GM19438 (cell line): ENCODE measurements around the gene DET1.
"Not testable (repeated sequence)": the region's sequence is repeated elsewhere in the genome, so short reads cannot be mapped to it uniquely, and the experiment has no call there.

Source experiments
- ATAC-seq: cut with Tn5 transposase; IDR thresholded peaks from one replicate; pipeline ENCODE4 v1.9.1; 2021; ENCODE audit warnings: low read depth; ENCODE audit not compliant: unreplicated experiment

The DET1 gene

DNA sequence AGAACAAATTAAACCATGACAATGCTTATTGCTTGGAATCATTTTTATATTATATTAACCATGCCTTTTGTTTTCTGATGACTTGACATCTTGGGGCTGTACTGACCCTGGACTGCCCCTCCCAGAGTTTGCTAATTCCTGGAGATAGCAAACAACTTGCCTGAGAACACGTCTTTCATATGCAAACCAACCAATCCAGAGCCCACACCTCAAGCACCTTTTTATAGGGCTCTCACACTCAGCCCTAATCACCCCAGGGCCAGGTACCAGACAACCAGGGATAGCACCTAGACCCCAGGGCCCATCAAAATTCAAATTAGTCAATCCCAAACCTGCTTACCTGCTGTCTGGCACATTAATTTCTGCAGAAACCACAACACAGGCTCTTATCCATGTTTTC lies 42.0 kb downstream of the DET1 start:
- no peak for ATAC-seq

DNA sequence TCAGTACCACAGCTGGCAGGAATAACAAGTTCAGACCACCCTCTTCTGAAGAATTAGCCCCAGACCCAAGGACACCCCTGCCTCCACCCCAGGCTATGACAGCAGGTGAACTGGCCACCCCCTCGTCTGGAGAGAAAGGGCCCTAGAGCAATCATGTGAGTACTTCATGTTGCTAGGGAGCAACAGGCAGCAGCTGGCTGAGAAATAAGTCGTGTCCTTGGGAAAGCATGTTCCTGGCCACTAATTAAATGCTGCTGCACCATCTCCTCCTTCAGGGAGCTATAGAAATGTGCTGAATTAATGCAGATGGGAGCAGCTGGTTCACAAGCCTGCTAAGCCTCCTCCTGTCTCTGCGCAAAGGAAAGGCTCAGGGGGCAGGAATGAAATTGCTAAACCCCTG lies 47.5 kb downstream of the DET1 start:
- no peak for ATAC-seq

DNA sequence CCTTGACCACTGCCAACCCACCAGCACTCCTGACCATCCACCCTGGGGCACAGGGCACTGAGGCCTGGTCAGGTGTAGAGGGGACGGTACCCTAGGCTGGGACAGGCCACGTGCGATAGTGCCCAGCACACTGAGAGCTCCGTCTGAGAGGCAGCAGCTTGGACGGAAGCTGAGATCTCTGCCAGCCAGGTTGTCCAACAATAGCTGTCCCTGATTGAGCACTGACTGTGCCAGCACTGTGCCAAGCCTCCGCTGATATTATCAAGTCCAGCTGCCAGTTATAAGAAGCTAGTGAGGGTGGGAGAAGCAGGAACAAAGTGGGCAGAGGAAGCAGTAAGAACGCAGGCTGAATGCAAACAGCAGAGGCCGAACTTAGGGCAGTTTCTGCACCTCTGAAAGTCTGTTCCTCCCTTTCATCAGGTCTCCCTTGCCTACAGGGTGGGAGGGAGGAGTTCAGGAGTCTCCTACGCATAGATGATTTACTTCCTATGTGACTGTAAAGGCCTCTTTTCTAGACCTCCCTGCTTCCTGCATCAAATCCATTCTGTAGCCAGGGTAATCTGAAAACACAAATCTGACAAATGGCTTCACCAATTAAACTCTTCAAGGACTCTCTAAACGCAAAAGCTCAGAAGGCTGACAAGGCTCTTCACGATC lies 49.2 kb downstream of the DET1 start:
- no peak for ATAC-seq

DNA sequence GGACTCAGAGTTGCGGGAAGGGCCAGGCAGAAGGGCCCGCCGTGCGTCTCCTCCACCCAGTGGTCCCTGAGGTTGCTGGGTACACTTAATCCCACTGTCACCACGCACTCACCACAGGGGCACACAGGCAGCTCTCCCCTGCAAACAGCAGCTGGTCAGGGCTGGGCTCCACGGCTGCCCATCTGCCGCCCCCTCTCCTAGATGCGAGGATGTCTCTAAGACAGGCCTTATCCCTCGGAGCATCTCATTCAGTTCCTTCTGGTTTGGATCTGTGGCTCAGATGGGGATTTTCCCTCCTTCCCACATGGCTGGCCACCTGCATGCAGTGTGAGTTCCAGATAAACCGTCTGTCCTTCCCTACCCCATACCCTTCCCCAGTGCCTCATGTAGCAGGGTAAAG lies 52.6 kb downstream of the DET1 start:
- no peak for ATAC-seq

- ATAC-seq = no peak
These were observed 55.3 kb downstream of the DET1 start for GRCh38 chr15:88491158-88491557.

GRCh38 chr15:88490036-88490435 lies 56.4 kb downstream of the DET1 start:
- no peak for ATAC-seq

DNA sequence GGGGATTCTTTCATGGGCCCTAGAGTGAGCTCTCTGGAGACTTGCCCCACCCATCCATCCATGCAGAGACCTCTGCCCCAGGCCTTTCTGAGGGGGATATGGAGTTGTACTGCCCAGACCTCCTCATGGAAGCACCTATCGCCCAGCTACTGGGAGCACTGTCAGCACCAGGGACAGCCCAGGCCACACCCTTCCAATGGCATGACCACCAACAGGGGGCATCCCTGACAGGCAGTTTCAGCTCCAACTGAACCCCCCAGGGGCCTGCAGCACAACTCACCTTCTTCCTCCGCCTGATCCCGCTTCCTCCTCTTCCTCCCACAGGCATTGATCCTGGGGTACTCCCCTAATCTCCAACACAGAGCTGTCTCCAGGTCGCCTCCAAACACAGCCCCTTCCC lies 57.2 kb downstream of the DET1 start:
- ATAC-seq = no peak

DNA sequence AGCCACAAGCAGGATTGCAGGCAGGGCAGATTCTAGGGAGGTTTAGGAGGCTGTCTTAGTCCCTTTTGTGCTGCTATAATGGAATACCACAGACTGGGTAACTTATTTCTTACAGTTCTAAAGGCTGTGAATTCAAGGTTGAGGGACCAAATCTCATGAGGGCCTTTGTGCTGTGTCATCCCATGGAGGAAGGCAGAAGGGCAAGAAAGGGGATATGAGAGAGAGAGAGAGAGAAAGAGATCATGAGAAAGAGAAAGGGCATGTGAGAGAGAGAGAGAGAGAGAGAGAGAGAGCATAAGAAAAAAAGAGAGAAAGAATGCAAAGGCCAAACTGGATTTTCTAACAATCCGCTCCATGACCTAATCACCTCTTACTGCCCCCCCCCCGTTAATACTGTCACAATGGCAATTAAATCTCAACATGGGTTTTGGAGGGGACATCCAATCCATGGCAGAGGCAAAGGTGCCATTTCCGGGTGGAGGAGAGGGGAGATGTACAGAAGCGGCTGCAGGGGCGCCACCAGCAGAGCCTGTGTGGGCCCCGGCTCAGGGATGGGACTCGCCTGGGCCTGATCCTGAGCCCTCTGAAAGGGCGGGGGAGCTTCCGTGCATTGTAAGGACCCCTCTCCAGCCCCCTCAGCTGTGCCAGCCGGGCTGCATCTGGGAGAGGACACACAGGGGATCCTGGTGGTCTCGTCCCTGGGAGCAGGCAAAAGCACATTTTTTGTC lies 58.5 kb downstream of the DET1 start:
- ATAC-seq = no peak

- ATAC-seq = no peak
These were observed 59.2 kb downstream of the DET1 start for GRCh38 chr15:88487178-88487795.

DNA sequence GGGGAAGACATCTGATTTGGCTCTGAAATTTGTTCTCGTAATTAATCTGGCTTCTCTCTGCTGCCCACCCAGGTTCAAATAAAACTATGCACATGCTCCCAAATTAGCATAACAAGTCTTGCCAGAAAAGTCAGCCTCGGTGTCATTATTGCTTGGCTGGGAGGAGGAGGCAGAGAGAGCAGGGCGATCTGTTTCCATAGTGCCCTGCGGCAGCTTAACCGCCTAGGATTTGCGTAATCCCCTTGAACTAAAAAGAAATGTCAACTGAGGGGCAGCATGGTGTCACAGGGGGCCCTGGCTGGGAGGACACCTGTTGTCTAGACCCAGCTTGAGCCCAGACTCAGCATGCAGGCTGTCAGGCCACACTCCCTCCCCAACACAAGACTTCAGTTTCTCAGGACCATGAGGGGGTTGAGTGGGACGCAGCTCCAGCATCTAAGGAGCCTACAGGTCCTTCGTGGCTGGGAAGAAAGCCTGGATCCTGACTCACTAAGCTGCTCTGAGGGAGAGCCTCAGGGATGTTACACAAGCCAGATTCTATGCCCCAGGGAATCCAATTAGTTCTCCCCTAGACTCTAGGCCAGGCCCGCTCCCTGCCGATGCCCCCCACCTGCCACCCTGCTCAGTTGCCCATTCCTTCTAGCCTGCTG lies 61.7 kb downstream of the DET1 start:
- no peak for ATAC-seq

GRCh38 chr15:88482263-88482662 lies 64.2 kb downstream of the DET1 start:
- ATAC-seq = no peak

- no peak for ATAC-seq
These were observed 65.5 kb downstream of the DET1 start for GRCh38 chr15:88480981-88481380.

DNA sequence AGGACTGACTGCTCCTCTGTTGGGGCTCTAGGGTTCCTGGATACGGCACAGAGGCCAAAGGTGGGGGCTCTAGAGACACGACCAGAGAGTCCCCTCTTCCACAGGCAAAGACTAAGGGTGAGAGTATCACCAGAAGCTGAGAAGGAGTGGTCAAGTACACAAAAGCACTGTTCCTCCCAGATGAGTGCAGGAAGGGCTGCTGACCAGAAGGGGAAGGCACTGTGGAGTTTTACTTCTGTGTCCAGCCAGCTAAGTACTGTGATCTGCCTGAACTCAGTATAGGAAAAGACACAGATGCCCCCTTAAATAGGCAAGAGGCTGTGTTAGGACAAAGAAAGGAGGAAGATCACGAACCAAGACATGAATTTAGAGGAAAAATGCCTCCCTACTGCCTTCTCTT lies 67.3 kb downstream of the DET1 start:
- ATAC-seq = no peak

DNA sequence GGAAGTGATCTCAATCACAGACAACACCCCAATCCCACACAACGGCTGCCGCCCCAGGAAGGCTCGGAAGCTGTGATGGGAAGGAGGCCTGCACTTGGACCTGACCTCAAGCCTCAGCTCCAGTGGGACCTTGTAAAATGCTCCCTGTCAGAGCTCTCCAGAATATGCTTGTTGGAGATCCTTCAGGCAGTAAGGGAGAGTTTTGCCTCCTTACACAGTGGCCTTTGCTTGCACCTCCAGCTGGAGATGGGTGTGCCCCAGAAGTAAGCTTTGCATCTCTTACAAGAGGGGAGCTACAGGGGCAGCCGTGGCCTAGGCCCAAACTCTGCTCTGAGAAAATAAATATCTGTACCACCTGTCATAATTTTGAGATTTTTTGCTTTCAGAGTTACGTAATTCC lies 68.6 kb downstream of the DET1 start:
- no peak for ATAC-seq

DNA sequence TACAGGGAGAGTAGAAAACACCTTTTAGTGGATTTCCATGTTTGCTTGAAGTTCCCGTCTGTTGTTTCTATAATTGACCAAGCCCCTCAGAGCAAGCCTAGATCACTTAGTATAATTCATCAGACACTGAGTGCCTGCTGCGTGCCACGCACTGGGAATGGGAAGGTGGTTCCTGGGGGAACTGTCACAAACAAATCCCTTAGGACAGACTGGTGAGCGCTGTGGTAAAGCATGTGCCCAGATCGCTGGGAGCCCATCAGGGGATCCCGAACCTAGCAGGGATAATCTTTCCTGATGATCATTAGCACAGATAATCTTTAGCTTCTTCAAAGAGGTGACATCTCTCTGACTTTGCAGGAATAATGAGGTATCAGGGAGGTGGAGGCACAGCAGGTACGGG lies 69.4 kb downstream of the DET1 start:
- ATAC-seq = no peak

GRCh38 chr15:88476635-88477060 lies 69.8 kb downstream of the DET1 start:
- ATAC-seq = peak; percentile 56

GRCh38 chr15:88473661-88474293 lies 72.7 kb downstream of the DET1 start:
- ATAC-seq = not testable (repeated sequence)

DNA sequence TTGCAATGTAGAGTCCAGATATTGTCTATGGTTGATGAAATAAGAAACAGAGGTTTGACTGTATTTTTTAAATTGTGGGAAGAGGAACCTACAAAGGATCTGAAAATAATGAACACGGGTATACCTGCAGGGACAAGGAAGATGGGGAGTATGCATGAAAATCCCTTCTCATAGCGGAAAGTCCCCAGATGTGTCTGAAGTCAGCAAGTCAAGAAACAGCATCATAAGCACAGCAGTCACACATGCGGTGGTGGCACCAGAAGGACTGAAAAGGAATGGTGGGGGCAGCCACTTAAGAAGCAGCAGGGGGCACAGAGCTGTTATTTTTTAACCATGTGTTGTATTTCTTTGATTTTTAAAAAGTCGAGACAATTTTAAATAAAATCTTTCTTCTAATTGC lies 74.3 kb downstream of the DET1 start:
- ATAC-seq = no peak

DNA sequence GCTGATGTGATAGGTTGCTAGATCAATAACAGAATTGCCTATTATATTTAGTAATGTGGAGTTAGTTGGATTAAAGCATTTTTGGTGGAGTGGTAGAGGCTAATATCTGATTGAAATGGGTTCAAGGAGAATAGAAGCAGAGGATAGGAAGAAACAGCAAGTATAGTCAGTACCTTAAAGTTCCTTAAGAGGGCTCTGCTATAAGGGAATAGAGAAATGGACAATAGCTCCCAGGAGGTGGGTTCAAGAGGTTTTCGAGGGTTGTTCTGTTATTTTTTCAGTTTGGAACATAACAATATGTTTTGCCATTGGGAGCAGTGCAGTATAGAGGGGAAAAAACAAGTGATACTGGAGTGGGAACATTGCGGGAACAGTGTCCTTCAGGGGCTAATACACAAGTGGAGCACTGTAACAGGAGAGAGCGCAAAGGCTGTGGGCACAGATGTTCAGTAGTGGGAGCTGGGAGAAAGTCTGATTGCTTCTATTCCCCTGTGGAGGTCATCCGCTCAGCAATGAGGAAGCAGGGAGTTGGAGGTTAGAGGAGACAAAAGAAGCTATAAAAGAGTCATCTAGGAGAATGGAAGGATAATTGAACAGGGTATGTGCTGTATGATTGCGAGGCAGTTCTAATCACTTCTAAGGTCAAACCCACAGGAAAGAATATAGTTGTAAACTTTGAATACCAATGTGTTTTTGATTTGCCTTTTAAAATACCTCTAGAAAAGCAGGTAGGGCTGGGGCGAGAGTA lies 75.7 kb downstream of the DET1 start:
- ATAC-seq = no peak

GRCh38 chr15:88469321-88469720 lies 77.2 kb downstream of the DET1 start:
- no peak for ATAC-seq
